GM23248 (cell line): ENCODE results near the gene LILRB1. TPM values are rescaled to one million over a fixed set of nuclear protein-coding genes. Genes with fewer than 3 reads are reported as not detected.
A peak's percentile ranks its signal among the peaks of the same experiment; 100 is the strongest.

Source experiments
- DNase-seq: peaks from one replicate; pipeline ENCODE4 v3.0.0-alpha.2; 2015
- H2AFZ ChIP-seq: fragments of 200-600 bp; sonication (generic); 2 replicates; pipeline ENCODE4 v1.6.1; 2016; ENCODE audit warnings: antibody characterized with exemption
- H3F3A ChIP-seq: fragments of 200-600 bp; sonication (generic); 2 replicates; pipeline ENCODE4 v1.6.1; 2016; ENCODE audit warnings: mild to moderate bottlenecking, antibody characterized with exemption, mixed run types; ENCODE audit not compliant: insufficient read depth
- H3K27ac ChIP-seq: fragments of 200-600 bp; sonication (generic); 2 replicates; pipeline ENCODE4 v1.5.1; 2016; ENCODE audit warnings: mild to moderate bottlenecking
- H3K27me3 ChIP-seq: fragments of 200-600 bp; sonication (generic); replicated peaks from 2 replicates; pipeline ENCODE4 v1.6.1; 2016; ENCODE audit warnings: mild to moderate bottlenecking; ENCODE audit not compliant: insufficient read depth
- H3K36me3 ChIP-seq: fragments of 200-600 bp; sonication (generic); 2 replicates; pipeline ENCODE4 v1.6.1; 2016; ENCODE audit warnings: low read depth, mild to moderate bottlenecking
- H3K4me1 ChIP-seq: fragments of 200-600 bp; sonication (generic); 2 replicates; pipeline ENCODE4 v1.6.1; 2016; ENCODE audit warnings: mild to moderate bottlenecking; ENCODE audit not compliant: insufficient read depth
- H3K4me2 ChIP-seq: fragments of 200-600 bp; sonication (generic); one replicate; pipeline ENCODE4 v1.6.1; 2016; ENCODE audit warnings: mild to moderate bottlenecking; ENCODE audit not compliant: unreplicated experiment
- H3K4me3 ChIP-seq: fragments of 200-600 bp; sonication (generic); 2 replicates; pipeline ENCODE4 v1.5.1; 2016; ENCODE audit warnings: mild to moderate bottlenecking
- H3K79me2 ChIP-seq: fragments of 200-600 bp; sonication (generic); 2 replicates; pipeline ENCODE4 v1.6.1; 2016; ENCODE audit warnings: mild to moderate bottlenecking; ENCODE audit not compliant: insufficient read depth
- H3K9ac ChIP-seq: fragments of 200-600 bp; sonication (generic); 2 replicates; pipeline ENCODE4 v1.6.1; 2016; ENCODE audit warnings: mild to moderate bottlenecking
- H3K9me2 ChIP-seq: fragments of 200-600 bp; sonication (generic); 2 replicates; pipeline ENCODE4 v1.6.1; 2016; ENCODE audit warnings: mixed run types, mild to moderate bottlenecking, moderate library complexity; ENCODE audit not compliant: insufficient read depth
- H3K9me3 ChIP-seq: fragments of 200-600 bp; sonication (generic); one replicate; pipeline ENCODE4 v1.6.1; 2017; ENCODE audit warnings: low read depth
- H4K20me1 ChIP-seq: fragments of 200-600 bp; sonication (generic); 2 replicates; pipeline ENCODE4 v1.6.0; 2016; ENCODE audit not compliant: insufficient read depth
- EZH2 ChIP-seq: fragments of 200-600 bp; sonication (generic); IDR thresholded peaks from 2 replicates; pipeline ENCODE4 v1.6.1; 2018; ENCODE audit warnings: antibody characterized with exemption, mild to moderate bottlenecking; ENCODE audit not compliant: insufficient read depth, poor library complexity, severe bottlenecking
- EZH2phosphoT487 ChIP-seq: fragments of 200-600 bp; sonication (generic); IDR thresholded peaks from 2 replicates; pipeline ENCODE4 v1.6.1; 2018; ENCODE audit warnings: antibody characterized with exemption, moderate library complexity, mild to moderate bottlenecking, low read depth; ENCODE audit not compliant: insufficient read depth
- WGBS, 2 experiments: methylation state at CpG; one replicate each; pipeline ENCODE4 v1.1.6; 2015 to 2017; ENCODE audit warnings: low lambda C conversion rate in 2 of 2, low coverage in 1 of 2; ENCODE audit errors: missing lambda C conversion rate in 2 of 2; 5-methylcytosine and 5-hydroxymethylcytosine counted together
- in situ Hi-C: fragments of 300-500 bp; cut with MboI; formaldehyde crosslinking; loops from 2 replicates; pipeline ENCODE4 v1.15.0; 2020
- polyA plus RNA-seq: library from polyadenylated mRNA; unstranded; fragments of >200 nt; fragmentation: Nextera tagmentation; extraction: Ambion mirVana; gene quantifications from 2 replicates; pipeline ENCODE4 v1.2.1, GENCODE V29; 2016
- total RNA-seq: library from RNA; depleted of rRNA; stranded (reverse); fragments of >200 nt; shearing (Covaris generic); gene quantifications from 2 replicates; pipeline ENCODE4 v1.2.3, GENCODE V29; 2014

Gene LILRB1
- total and polyA plus RNA-seq, 2 experiments from 2014 or later = 0.06 TPM; not detected in 1

DNA sequence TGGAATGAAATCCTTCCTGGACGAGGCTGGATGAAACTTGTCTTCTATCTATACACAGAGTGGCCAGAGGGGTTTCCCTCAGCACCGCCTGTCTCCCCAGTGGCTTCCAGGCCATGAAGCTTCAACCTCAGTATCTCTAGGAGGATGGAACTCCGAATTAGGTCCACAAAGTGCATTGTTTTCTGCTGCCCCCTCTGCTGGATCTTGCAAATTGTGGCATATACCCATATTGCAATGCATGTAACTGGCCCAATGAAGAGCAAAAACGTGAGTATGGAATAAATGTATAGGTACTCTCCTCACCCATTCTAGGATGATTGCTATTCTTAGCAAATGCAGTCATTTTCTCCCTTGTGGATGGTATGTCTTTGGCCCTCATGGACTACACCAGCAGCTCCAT lies 17.8 kb downstream of the LILRB1 start:
- DNase-seq = no peak
- TF ChIP-seq EZH2phosphoT487 (no peak), EZH2 (no peak)
- Histone ChIP-seq H3K9ac (no peak overlapping the region), H3K9me2 (no peaks in the 10 kb centered on the region), H3F3A (no peaks in the 10 kb centered on the region), H2AFZ (no peak overlapping the region), H3K4me1 (no peaks in the 10 kb centered on the region), H3K9me3 (no peaks in the 10 kb centered on the region), H3K27ac (no peak overlapping the region), H3K36me3 (no peaks in the 10 kb centered on the region), H3K27me3 (no peaks in the 10 kb centered on the region), H3K4me2 (no peak overlapping the region), H4K20me1 (no peaks in the 10 kb centered on the region), H3K4me3 (no peak overlapping the region), H3K79me2 (no peaks in the 10 kb centered on the region)
- in situ Hi-C loops = no loop called here
- WGBS, 2 experiments = 8 to 14% methylated on average over 4 of the region's 4 CpGs

DNA sequence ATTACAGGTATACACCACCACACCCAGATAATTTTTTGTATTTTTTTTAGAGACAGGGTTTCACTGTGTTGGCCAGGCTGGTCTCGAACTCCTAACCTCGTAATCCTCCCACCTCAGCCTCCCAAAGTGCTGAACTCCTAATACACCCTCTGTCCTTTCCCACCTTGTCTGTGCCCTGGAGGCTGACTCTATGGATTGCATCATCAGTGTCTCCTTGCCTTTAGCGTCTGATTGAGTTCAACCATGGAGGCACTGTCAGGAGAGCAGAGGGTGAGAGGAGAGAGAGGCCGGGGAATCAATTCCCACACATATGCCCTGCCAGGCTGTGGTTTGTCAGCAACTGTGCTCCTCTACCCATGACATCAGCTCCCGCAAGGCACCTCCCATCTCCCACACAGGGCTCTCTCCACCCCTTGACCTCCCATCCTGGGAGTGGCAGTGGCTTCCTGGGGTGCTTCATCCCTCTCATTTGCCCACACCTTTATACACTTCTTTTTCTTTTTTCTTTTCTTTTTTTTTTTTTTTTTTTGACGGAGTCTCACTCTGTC lies 19.9 kb downstream of the LILRB1 start:
- Histone ChIP-seq H3K4me1 (no peaks in the 10 kb centered on the region), H3K4me3 (no peak overlapping the region), H3K9ac (no peak overlapping the region), H3K9me2 (no peaks in the 10 kb centered on the region), H3K27ac (no peak overlapping the region), H2AFZ (no peak overlapping the region), H3K9me3 (no peaks in the 10 kb centered on the region), H3K27me3 (no peaks in the 10 kb centered on the region), H3F3A (no peaks in the 10 kb centered on the region), H3K79me2 (no peaks in the 10 kb centered on the region), H3K4me2 (no peak overlapping the region), H3K36me3 (no peaks in the 10 kb centered on the region), H4K20me1 (no peaks in the 10 kb centered on the region)
- DNase-seq = no peak
- in situ Hi-C loops = no loop called here
- TF ChIP-seq EZH2 (no peak), EZH2phosphoT487 (no peak)
- WGBS, 2 experiments = 35 to 55% methylated on average over 5 to 6 of the region's 6 CpGs

DNA sequence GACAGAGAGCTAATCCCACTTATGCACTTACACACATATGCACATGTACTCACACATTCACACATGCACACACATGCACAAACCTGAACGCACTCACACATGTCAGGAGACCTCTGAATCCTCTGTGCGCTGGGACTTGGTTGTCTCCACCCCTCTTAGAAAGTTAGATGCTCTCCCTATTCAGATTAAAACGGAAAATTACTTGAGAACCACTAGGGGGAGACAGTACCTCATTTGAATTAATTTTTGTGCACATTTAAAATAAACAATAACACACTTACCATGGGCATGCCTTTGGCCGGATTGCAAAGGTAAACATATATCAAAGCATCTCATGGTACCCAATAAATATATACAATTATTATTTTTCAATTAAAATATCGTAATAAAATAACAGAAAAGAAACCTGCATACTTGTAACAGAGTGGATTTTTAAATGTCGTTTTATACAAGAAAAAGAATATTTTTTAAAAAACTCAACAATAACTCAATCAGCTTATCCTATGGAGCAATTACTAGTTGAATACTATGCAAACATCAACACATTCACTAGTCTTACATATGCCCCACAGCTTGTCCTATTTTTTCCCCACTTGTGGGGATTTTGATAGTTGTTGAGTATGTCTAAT lies 23.0 kb downstream of the LILRB1 start:
- Histone ChIP-seq H3K4me2 (no peak overlapping the region), H3K9me3 (no peaks in the 10 kb centered on the region), H3K4me3 (no peak overlapping the region), H3K27ac (no peak overlapping the region), H2AFZ (no peak overlapping the region), H3K9ac (no peak overlapping the region), H3K4me1 (no peaks in the 10 kb centered on the region), H3F3A (no peaks in the 10 kb centered on the region), H3K9me2 (no peaks in the 10 kb centered on the region), H3K79me2 (no peaks in the 10 kb centered on the region), H3K27me3 (no peaks in the 10 kb centered on the region), H4K20me1 (no peaks in the 10 kb centered on the region), H3K36me3 (no peaks in the 10 kb centered on the region)
- DNase-seq = peak; percentile 40
- in situ Hi-C loops = no loop called here
- TF ChIP-seq EZH2phosphoT487 = no peak
- TF ChIP-seq EZH2 = no peak
- 9 to 15% methylated on average over 6 of the region's 6 CpGs for WGBS, 2 experiments

DNA sequence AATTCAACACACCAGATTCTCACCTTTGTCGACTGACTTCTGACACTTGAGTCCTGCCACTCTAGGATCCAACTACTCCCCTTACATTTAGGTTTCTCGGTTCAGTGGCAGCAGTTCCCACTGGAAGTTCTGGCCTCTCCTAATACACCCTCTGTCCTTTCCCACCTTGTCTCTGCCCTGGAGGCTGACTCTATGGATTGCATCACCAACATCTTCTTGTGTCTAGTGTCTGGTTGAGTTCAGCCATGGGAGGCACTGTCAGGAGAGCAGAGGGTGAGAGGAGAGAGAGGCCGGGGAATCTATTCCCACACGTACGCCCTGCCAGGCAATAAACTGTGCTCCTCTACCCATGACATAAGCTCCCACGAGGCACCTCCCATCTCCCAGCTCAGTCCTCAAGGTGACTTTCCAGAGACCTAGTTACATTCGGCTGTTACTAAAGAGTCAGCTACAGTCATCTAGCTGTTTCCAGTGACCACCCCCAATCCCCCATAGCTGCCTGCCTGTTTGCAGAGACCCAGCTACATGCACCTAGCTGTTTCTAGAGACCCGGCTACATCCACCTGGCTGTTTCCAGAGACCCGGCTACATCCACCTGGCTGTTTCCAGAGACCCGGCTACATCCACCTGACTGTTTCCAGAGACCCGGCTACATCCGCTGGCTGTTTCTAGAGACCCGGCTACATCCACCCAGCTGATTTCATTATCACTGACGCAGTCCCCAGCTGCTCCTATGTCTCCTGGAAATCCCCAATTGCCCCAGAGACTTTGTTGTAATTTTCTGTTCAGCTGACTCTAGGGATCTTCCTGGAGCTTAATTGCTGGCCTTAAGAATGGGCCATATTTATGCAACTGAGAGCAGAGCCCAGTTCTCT lies 24.4 kb downstream of the LILRB1 start:
- Histone ChIP-seq H3K9me3 (no peaks in the 10 kb centered on the region), H3F3A (no peaks in the 10 kb centered on the region), H3K27ac (no peak overlapping the region), H3K27me3 (no peaks in the 10 kb centered on the region), H3K9ac (no peak overlapping the region), H3K9me2 (no peaks in the 10 kb centered on the region), H3K4me1 (no peaks in the 10 kb centered on the region), H3K36me3 (no peaks in the 10 kb centered on the region), H3K79me2 (no peaks in the 10 kb centered on the region), H4K20me1 (no peaks in the 10 kb centered on the region), H3K4me3 (no peak overlapping the region), H3K4me2 (no peak overlapping the region), H2AFZ (no peak overlapping the region)
- TF ChIP-seq EZH2 (no peak), EZH2phosphoT487 (no peak)
- in situ Hi-C loops = no loop called here
- WGBS, 2 experiments = 44% methylated on average over 14 of the region's 14 CpGs
- no peak for DNase-seq
